Measurements from ENCODE around the gene FOXK1.

Gene FOXK1

GRCh38 chr7:4765776-4766490 lies 83.8 kb downstream of the FOXK1 start:
- CTCF ChIA-PET: interaction anchor here (1.2 kb wide), 1 partner anchor 11 kb away, joined by 4 read pairs; no protein-coding TSS in a partner anchor
- peak overlapping the region; percentile 19 for H3K27ac ChIP-seq
- POLR2A ChIA-PET (ENCODE audit: low non-redundant PET): no interaction called here
- DNase-seq (ENCODE audit: low spot score): no peak
- no peak for TF ChIP-seq CTCF (conservative IDR thresholded peaks at IDR 0.05; ENCODE audit: low read depth)

- DNase-seq (ENCODE audit: low spot score): no peak
- no peak for TF ChIP-seq CTCF (conservative IDR thresholded peaks at IDR 0.05; ENCODE audit: low read depth)
- ChIA-PET CTCF (no interaction called here), POLR2A (ENCODE audit: low non-redundant PET) (no interaction called here)
- peak overlapping the region; percentile 19 for H3K27ac ChIP-seq
Observed at GRCh38 chr7:4766666-4767519, 84.8 kb downstream of the FOXK1 start.

- H3K27ac ChIP-seq: peak overlapping the region; percentile 51
- DNase-seq (ENCODE audit: low spot score): no peak
- CTCF ChIA-PET: no interaction called here
- POLR2A ChIA-PET (ENCODE audit: low non-redundant PET): no interaction called here
- TF ChIP-seq CTCF (conservative IDR thresholded peaks at IDR 0.05; ENCODE audit: low read depth): no peak
Observed at GRCh38 chr7:4768597-4769569, 86.8 kb downstream of the FOXK1 start.

GRCh38 chr7:4769761-4770160 lies 87.7 kb downstream of the FOXK1 start:
- peak overlapping the region; percentile 51 for H3K27ac ChIP-seq
- CTCF ChIA-PET: no interaction called here
- no peak for TF ChIP-seq CTCF (conservative IDR thresholded peaks at IDR 0.05; ENCODE audit: low read depth)
- DNase-seq (ENCODE audit: low spot score): no peak
- POLR2A ChIA-PET (ENCODE audit: low non-redundant PET): no interaction called here

- CTCF ChIA-PET: no interaction called here
- DNase-seq (ENCODE audit: low spot score): no peak
- H3K27ac ChIP-seq: peak overlapping the region; percentile 51
- TF ChIP-seq CTCF (conservative IDR thresholded peaks at IDR 0.05; ENCODE audit: low read depth): no peak
- POLR2A ChIA-PET (ENCODE audit: low non-redundant PET): no interaction called here
Observed at GRCh38 chr7:4770886-4771285, 88.8 kb downstream of the FOXK1 start.

- ChIA-PET CTCF (no interaction called here), POLR2A (ENCODE audit: low non-redundant PET) (no interaction called here)
- no peak overlapping the region for H3K27ac ChIP-seq
- no peak for DNase-seq (ENCODE audit: low spot score)
- TF ChIP-seq CTCF (conservative IDR thresholded peaks at IDR 0.05; ENCODE audit: low read depth): no peak
Observed at GRCh38 chr7:4771737-4772136, 89.6 kb downstream of the FOXK1 start.

Data from RWPE1 (cell line).